Measurements from ENCODE around the gene CHRND. TPM values are rescaled to one million over a fixed set of nuclear protein-coding genes. Genes with fewer than 3 reads are reported as not detected.
A peak's percentile ranks its signal among the peaks of the same experiment; 100 is the strongest.

Gene CHRND
- total RNA-seq, 4 donors from 2014 or later: 49.1 to 119 (median 81.1) TPM

- TF ChIP-seq POLR2A (IDR thresholded peaks at IDR 0.05): no peak
- TF ChIP-seq CTCF (IDR thresholded peaks at IDR 0.05 in 4 of 5, conservative IDR thresholded peaks at IDR 0.05 in 1 of 5): no peak
- H3K27ac ChIP-seq: no peak overlapping the region
- no peaks in the 10 kb centered on the region for H3K36me3 ChIP-seq
- ATAC-seq (no peak), DNase-seq (no peak)
- intact Hi-C loops (cut with DNase I; ENCODE audit: low total_unique reads) (no loop called here), in situ Hi-C loops (cut with MboI; ENCODE audit: low sequenced_read_pairs in 4 of 4) (no loop called here)
- peaks cover 0 to 10% of the 10 kb centered on the region in 2 donors for H3K4me1 ChIP-seq
- peaks cover 0 to 3% (median 0%) of the 10 kb centered on the region in 3 donors for H3K27me3 ChIP-seq
- H3K4me3 ChIP-seq: no peak overlapping the region
- H3K9me3 ChIP-seq: no peaks in the 10 kb centered on the region
These were observed 27.5 kb upstream of the CHRND start for GRCh38 chr2:232498452-232498851.

GRCh38 chr2:232501331-232501771 is 24.6 kb upstream of the CHRND start:
- Histone ChIP-seq H3K4me1 (peaks cover 0 to 10% of the 10 kb centered on the region in 2 donors), H3K27me3 (peaks cover 0 to 9% (median 0%) of the 10 kb centered on the region in 3 donors), H3K9me3 (no peaks in the 10 kb centered on the region), H3K27ac (no peak overlapping the region), H3K4me3 (no peak overlapping the region), H3K36me3 (no peaks in the 10 kb centered on the region)
- ATAC-seq (no peak), DNase-seq (no peak)
- intact Hi-C loops (cut with DNase I; ENCODE audit: low total_unique reads): no loop called here
- no peak for TF ChIP-seq CTCF (IDR thresholded peaks at IDR 0.05 in 4 of 5, conservative IDR thresholded peaks at IDR 0.05 in 1 of 5)
- TF ChIP-seq POLR2A (IDR thresholded peaks at IDR 0.05): no peak
- in situ Hi-C loops (cut with MboI; ENCODE audit: low sequenced_read_pairs in 4 of 4): loop anchor here in 1 of 4 donors (25.0 kb wide), 1 partner anchor 589 kb away; no protein-coding TSS in a partner anchor

GRCh38 chr2:232501794-232502390 is 24.1 kb upstream of the CHRND start:
- ATAC-seq (no peak), DNase-seq (no peak)
- Histone ChIP-seq H3K4me1 (peaks cover 0 to 10% of the 10 kb centered on the region in 2 donors), H3K4me3 (no peak overlapping the region), H3K27ac (no peak overlapping the region), H3K9me3 (no peaks in the 10 kb centered on the region), H3K36me3 (no peaks in the 10 kb centered on the region), H3K27me3 (peaks cover 0 to 9% (median 0%) of the 10 kb centered on the region in 3 donors)
- in situ Hi-C loops (cut with MboI; ENCODE audit: low sequenced_read_pairs in 4 of 4) (loop anchor here in 1 of 4 donors (25.0 kb wide), 1 partner anchor 590 kb away; no protein-coding TSS in a partner anchor), intact Hi-C loops (cut with DNase I; ENCODE audit: low total_unique reads) (no loop called here)
- TF ChIP-seq POLR2A (IDR thresholded peaks at IDR 0.05) (no peak), CTCF (IDR thresholded peaks at IDR 0.05 in 4 of 5, conservative IDR thresholded peaks at IDR 0.05 in 1 of 5) (no peak)

- Histone ChIP-seq H3K4me3 (peak overlapping the region in 2 of 4 donors; percentile 48 to 53), H3K27me3 (peaks cover 0 to 9% (median 0%) of the 10 kb centered on the region in 3 donors)
- intact Hi-C loops (cut with DNase I; ENCODE audit: low total_unique reads): no loop called here
These were observed 23.4 kb upstream of the CHRND start for GRCh38 chr2:232502511-232502910.

More at GRCh38 chr2:232502511-232502910, 23.4 kb upstream of the CHRND start:
- H3K27ac ChIP-seq: no peak overlapping the region
- H3K9me3 ChIP-seq: no peaks in the 10 kb centered on the region
- DNase-seq: no peak
- H3K4me1 ChIP-seq: peaks cover 0 to 10% of the 10 kb centered on the region in 2 donors
- ATAC-seq: no peak
- in situ Hi-C loops (cut with MboI; ENCODE audit: low sequenced_read_pairs in 4 of 4): loop anchor here in 1 of 4 donors (25.0 kb wide), 1 partner anchor 590 kb away; no protein-coding TSS in a partner anchor
- TF ChIP-seq POLR2A (IDR thresholded peaks at IDR 0.05): no peak
- TF ChIP-seq CTCF (IDR thresholded peaks at IDR 0.05 in 4 of 5, conservative IDR thresholded peaks at IDR 0.05 in 1 of 5): no peak
- H3K36me3 ChIP-seq: no peaks in the 10 kb centered on the region
